HEK293 (cell line): Measurements from ENCODE around the gene ST8SIA5.
A peak's percentile ranks its signal among the peaks of the same experiment; 100 is the strongest.

Experiments
- CTCF ChIA-PET: fragments of 350-600 bp; formaldehyde crosslinking; extraction: SDS; loops from one replicate; lab custom pipeline; 2021; ENCODE audit warnings: antibody characterized with exemption; lab: Yijun Ruan, JAX
- POLR2A ChIA-PET: fragments of 300-600 bp; formaldehyde crosslinking; extraction: SDS; loops from one replicate; lab custom pipeline; 2020; ENCODE audit warnings: antibody characterized with exemption, inconsistent platforms; lab: Yijun Ruan, JAX
- H3K27ac ChIP-seq: fragments of 200-500 bp; sonication (Bioruptor generic); 2 replicates; pipeline ENCODE4 v1.5.1; 2014; ENCODE audit warnings: low read depth, low read length, control low read depth, inconsistent platforms; ENCODE audit errors: extremely low read depth
- H3K36me3 ChIP-seq, 2 experiments: fragments of 200-500 bp in 1 of 2; sonication (Bioruptor generic) in 1 of 2; 1 replicate in 1 of 2; 2 replicates in 1 of 2; pipeline ENCODE4 v1.5.1; 2014 to 2017; ENCODE audit warnings: inconsistent platforms in 2 of 2, low read length in 2 of 2; ENCODE audit not compliant: control insufficient read depth in 2 of 2, insufficient read depth in 1 of 2
- H3K4me1 ChIP-seq: fragments of 200-500 bp; sonication (Bioruptor generic); 2 replicates; pipeline ENCODE4 v1.5.1; 2014; ENCODE audit warnings: mild to moderate bottlenecking, low read length, inconsistent platforms; ENCODE audit not compliant: control insufficient read depth, insufficient read depth
- H3K4me3 ChIP-seq: 2 replicates; pipeline ENCODE4 v1.5.1; 2011; ENCODE audit warnings: low read depth, mild to moderate bottlenecking, control low read depth, low read length, moderate library complexity
- H3K9me3 ChIP-seq: fragments of 200-500 bp; sonication (Bioruptor generic); 2 replicates; pipeline ENCODE4 v1.5.1; 2014; ENCODE audit warnings: low read depth, low read length, inconsistent platforms; ENCODE audit not compliant: control insufficient read depth, insufficient read depth
- AEBP2 ChIP-seq: fragments of 450-650 bp; formaldehyde crosslinking; IDR thresholded peaks from 2 replicates; pipeline ENCODE4 v1.5.1; 2016; ENCODE audit warnings: missing biosample characterization, missing genetic modification characterization, borderline replicate concordance
- GFI1B ChIP-seq: fragments of 450-650 bp; formaldehyde crosslinking; IDR thresholded peaks from 2 replicates; pipeline ENCODE4 v1.5.1; 2016; ENCODE audit warnings: missing biosample characterization, missing genetic modification characterization
- ZFP37 ChIP-seq: fragments of 450-650 bp; formaldehyde crosslinking; IDR thresholded peaks from 2 replicates; pipeline ENCODE4 v1.5.1; 2016; ENCODE audit warnings: missing biosample characterization, missing genetic modification characterization
- ZNF121 ChIP-seq: fragments of 450-650 bp; formaldehyde crosslinking; IDR thresholded peaks from 2 replicates; pipeline ENCODE4 v1.5.1; 2016; ENCODE audit warnings: missing biosample characterization, missing genetic modification characterization
- ZNF174 ChIP-seq: fragments of 450-650 bp; formaldehyde crosslinking; IDR thresholded peaks from 2 replicates; pipeline ENCODE4 v1.5.0; 2017; ENCODE audit warnings: missing biosample characterization, mild to moderate bottlenecking, missing genetic modification characterization
- ZNF280C ChIP-seq: fragments of 450-650 bp; formaldehyde crosslinking; IDR thresholded peaks from 2 replicates; pipeline ENCODE4 v1.5.1; 2016; ENCODE audit warnings: missing biosample characterization, missing genetic modification characterization
- ZNF324 ChIP-seq: fragments of 450-650 bp; formaldehyde crosslinking; IDR thresholded peaks from 2 replicates; pipeline ENCODE4 v1.5.1; 2016; ENCODE audit warnings: missing biosample characterization, missing genetic modification characterization
- ZNF391 ChIP-seq: fragments of 450-650 bp; formaldehyde crosslinking; IDR thresholded peaks from 2 replicates; pipeline ENCODE4 v1.5.1; 2016; ENCODE audit warnings: low read depth, missing biosample characterization, missing genetic modification characterization, borderline replicate concordance
- ZNF416 ChIP-seq: fragments of 450-650 bp; formaldehyde crosslinking; IDR thresholded peaks from 2 replicates; pipeline ENCODE4 v1.5.1; 2016; ENCODE audit warnings: missing biosample characterization, missing genetic modification characterization
- ZNF596 ChIP-seq: fragments of 450-650 bp; IDR thresholded peaks from 2 replicates; pipeline ENCODE4 v1.5.0; 2018; ENCODE audit warnings: missing biosample characterization, mild to moderate bottlenecking, missing genetic modification characterization, moderate library complexity
- ZNF623 ChIP-seq: fragments of 450-650 bp; formaldehyde crosslinking; IDR thresholded peaks from 2 replicates; pipeline ENCODE4 v1.5.1; 2016; ENCODE audit warnings: missing biosample characterization, missing genetic modification characterization
- ZNF677 ChIP-seq: fragments of 450-650 bp; IDR thresholded peaks from 2 replicates; pipeline ENCODE4 v1.5.0; 2018; ENCODE audit warnings: missing biosample characterization, mild to moderate bottlenecking, missing genetic modification characterization, moderate library complexity
- ZNF701 ChIP-seq: fragments of 450-650 bp; formaldehyde crosslinking; IDR thresholded peaks from 2 replicates; pipeline ENCODE4 v1.5.1; 2016; ENCODE audit warnings: missing biosample characterization, missing genetic modification characterization
- ZNF776 ChIP-seq: fragments of 450-650 bp; formaldehyde crosslinking; IDR thresholded peaks from 2 replicates; pipeline ENCODE4 v1.5.0; 2017; ENCODE audit warnings: missing biosample characterization, missing genetic modification characterization, borderline replicate concordance
- ZNF791 ChIP-seq: fragments of 450-650 bp; formaldehyde crosslinking; IDR thresholded peaks from 2 replicates; pipeline ENCODE4 v1.5.1; 2016; ENCODE audit warnings: missing biosample characterization, missing genetic modification characterization
- ZXDB ChIP-seq: fragments of 450-650 bp; formaldehyde crosslinking; IDR thresholded peaks from 2 replicates; pipeline ENCODE4 v1.5.1; 2016; ENCODE audit warnings: missing biosample characterization, missing genetic modification characterization
- TF ChIP-seq, protein P1 (sequence below): fragments of 450-650 bp; formaldehyde crosslinking; IDR thresholded peaks from 2 replicates; pipeline ENCODE4 v1.5.1; 2016; ENCODE audit warnings: missing biosample characterization, missing genetic modification characterization
- TF ChIP-seq, protein P2 (sequence below): fragments of 450-650 bp; formaldehyde crosslinking; IDR thresholded peaks from 2 replicates; pipeline ENCODE4 v1.5.1; 2016; ENCODE audit warnings: missing biosample characterization, missing genetic modification characterization

ST8SIA5 gene

DNA sequence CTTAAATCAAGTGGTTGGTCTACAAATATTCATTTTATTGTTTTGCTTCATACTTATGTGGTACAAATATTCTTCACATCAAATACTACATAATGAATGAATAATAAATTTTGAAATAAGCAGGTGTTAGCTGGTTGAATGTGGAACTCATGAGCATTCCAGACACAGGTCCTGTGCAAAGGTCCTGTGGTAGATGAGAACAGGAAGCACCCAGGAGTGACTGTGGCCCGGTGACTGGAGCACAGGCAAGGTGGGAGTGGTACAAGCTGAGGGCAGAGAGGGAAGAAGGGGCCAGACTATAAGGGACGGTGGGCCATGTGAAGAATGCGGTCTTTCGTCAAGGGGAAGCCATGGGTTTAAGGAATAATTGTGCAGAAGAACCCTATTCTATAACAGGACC lies 73.6 kb downstream of the ST8SIA5 start:
- no peak overlapping the region for H3K27ac ChIP-seq
- H3K36me3 ChIP-seq: no peaks in the 10 kb centered on the region
- ChIA-PET CTCF (no interaction called here), POLR2A (no interaction called here)
- TF ChIP-seq ZNF623 (tag by site-specific recombination): peak; percentile 88
- TF ChIP-seq ZNF596 (tag by site-specific recombination): no peak
- no peaks in the 10 kb centered on the region for H3K4me1 ChIP-seq
- no peak overlapping the region for H3K4me3 ChIP-seq
- H3K9me3 ChIP-seq: no peaks in the 10 kb centered on the region

- CTCF ChIA-PET: interaction anchor here (0.7 kb wide), 1 partner anchor 236 kb away, joined by 4 read pairs; the partner anchor contains the start of gene PIAS2
- no peak overlapping the region for H3K27ac ChIP-seq
- H3K4me1 ChIP-seq: 0 out of 2 replicates have a peak, but pooled peaks cover 4% of the 10 kb centered on the region
- H3K36me3 ChIP-seq: no peaks in the 10 kb centered on the region
- no peaks in the 10 kb centered on the region for H3K9me3 ChIP-seq
- POLR2A ChIA-PET: no interaction called here
- no peak for TF ChIP-seq ZNF280C (tag by site-specific recombination)
- TF ChIP-seq AEBP2 (tag by site-specific recombination): no peak
- TF ChIP-seq ZNF416 (tag by site-specific recombination): no peak
- TF ChIP-seq ZNF391 (tag by site-specific recombination): no peak
- no peak for TF ChIP-seq ZFP37 (tag by site-specific recombination)
- no peak for TF ChIP-seq GFI1B (tag by site-specific recombination)
- TF ChIP-seq ZNF121: no peak
- TF ChIP-seq ZNF701 (tag by site-specific recombination): no peak
- TF ChIP-seq, all 188 proteins: peak for 0
- H3K4me3 ChIP-seq: no peak overlapping the region
Measured at GRCh38 chr18:46680784-46681695, 75.8 kb downstream of the ST8SIA5 start.

- Histone ChIP-seq H3K27ac (no peak overlapping the region), H3K4me3 (no peak overlapping the region)
- CTCF ChIA-PET: interaction anchor here (0.5 to 1.4 kb wide), 2 partner anchors 22 to 667 kb away, joined by 3 to 5 read pairs; no protein-coding TSS in a partner anchor
- TF ChIP-seq ZNF791 (no peak), ZXDB (no peak), ZNF121 (no peak), ZNF324 (tag by site-specific recombination) (no peak), ZNF174 (tag by site-specific recombination) (no peak), ZNF677 (tag by site-specific recombination) (no peak), ZNF776 (tag by site-specific recombination) (no peak), ZNF280C (tag by site-specific recombination) (no peak)
- TF ChIP-seq, protein P1, sequence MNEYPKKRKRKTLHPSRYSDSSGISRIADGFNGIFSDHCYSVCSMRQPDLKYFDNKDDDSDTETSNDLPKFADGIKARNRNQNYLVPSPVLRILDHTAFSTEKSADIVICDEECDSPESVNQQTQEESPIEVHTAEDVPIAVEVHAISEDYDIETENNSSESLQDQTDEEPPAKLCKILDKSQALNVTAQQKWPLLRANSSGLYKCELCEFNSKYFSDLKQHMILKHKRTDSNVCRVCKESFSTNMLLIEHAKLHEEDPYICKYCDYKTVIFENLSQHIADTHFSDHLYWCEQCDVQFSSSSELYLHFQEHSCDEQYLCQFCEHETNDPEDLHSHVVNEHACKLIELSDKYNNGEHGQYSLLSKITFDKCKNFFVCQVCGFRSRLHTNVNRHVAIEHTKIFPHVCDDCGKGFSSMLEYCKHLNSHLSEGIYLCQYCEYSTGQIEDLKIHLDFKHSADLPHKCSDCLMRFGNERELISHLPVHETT (tag by site-specific recombination): no peak
- TF ChIP-seq, protein P2, sequence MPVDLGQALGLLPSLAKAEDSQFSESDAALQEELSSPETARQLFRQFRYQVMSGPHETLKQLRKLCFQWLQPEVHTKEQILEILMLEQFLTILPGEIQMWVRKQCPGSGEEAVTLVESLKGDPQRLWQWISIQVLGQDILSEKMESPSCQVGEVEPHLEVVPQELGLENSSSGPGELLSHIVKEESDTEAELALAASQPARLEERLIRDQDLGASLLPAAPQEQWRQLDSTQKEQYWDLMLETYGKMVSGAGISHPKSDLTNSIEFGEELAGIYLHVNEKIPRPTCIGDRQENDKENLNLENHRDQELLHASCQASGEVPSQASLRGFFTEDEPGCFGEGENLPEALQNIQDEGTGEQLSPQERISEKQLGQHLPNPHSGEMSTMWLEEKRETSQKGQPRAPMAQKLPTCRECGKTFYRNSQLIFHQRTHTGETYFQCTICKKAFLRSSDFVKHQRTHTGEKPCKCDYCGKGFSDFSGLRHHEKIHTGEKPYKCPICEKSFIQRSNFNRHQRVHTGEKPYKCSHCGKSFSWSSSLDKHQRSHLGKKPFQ (tag by site-specific recombination): no peak
Measured at GRCh38 chr18:46679846-46680598, 76.8 kb downstream of the ST8SIA5 start.

More at GRCh38 chr18:46679846-46680598, 76.8 kb downstream of the ST8SIA5 start:
- H3K36me3 ChIP-seq: no peaks in the 10 kb centered on the region
- H3K4me1 ChIP-seq: 0 out of 2 replicates have a peak, but pooled peaks cover 5% of the 10 kb centered on the region
- POLR2A ChIA-PET: interaction anchor here (0.6 kb wide), 1 partner anchor 626 kb away, joined by 3 read pairs; no protein-coding TSS in a partner anchor
- H3K9me3 ChIP-seq: no peaks in the 10 kb centered on the region
